ENCODE results near the gene LEMD2. TPM values are rescaled to one million over a fixed set of nuclear protein-coding genes. Genes with fewer than 3 reads are reported as not detected.

Gene LEMD2
- total RNA-seq, 1 experiment from 2014 or later: 75.8 TPM

GRCh38 chr6:33777398-33778388 is 11.2 kb downstream of the LEMD2 start:
- POLR2A ChIA-PET (ENCODE audit: low non-redundant PET): interaction anchor here (0.6 kb wide), 1 partner anchor 662 kb away, joined by 3 read pairs; no protein-coding TSS in a partner anchor
- Histone ChIP-seq H3K27ac (ENCODE audit: low read depth, low read length, poor library complexity, severe bottlenecking) (peak overlapping the region; percentile 47), H3K27me3 (replicated peaks; ENCODE audit: insufficient read depth, low read depth, low read length, poor library complexity) (no peaks in the 10 kb centered on the region), H3K36me3 (ENCODE audit: insufficient read depth, low read length, poor library complexity, severe bottlenecking) (peaks cover 88% of the 10 kb centered on the region), H3K4me1 (ENCODE audit: insufficient read depth, low read length, poor library complexity, severe bottlenecking) (peaks cover 20% of the 10 kb centered on the region), H3K4me3 (ENCODE audit: low read depth, low read length, poor library complexity, severe bottlenecking) (no peak overlapping the region), H3K9me3 (ENCODE audit: low read depth, low read length, poor library complexity, severe bottlenecking) (no peaks in the 10 kb centered on the region)
- BruUV-seq (replicated peaks): no TSS peak
- CTCF ChIA-PET: interaction anchor here (1.3 kb wide), 1 partner anchor 250 kb away, joined by 9 read pairs; no protein-coding TSS in a partner anchor
- TF ChIP-seq CTCF (conservative IDR thresholded peaks at IDR 0.05; ENCODE audit: low read depth, low read length): no peak
- TF ChIP-seq EZH2 (IDR thresholded peaks at IDR 0.05; ENCODE audit: borderline replicate concordance, low read depth, low read length, poor library complexity, severe bottlenecking): no peak
- no peak for DNase-seq (ENCODE audit: low spot score)
- intact Hi-C loops (cut with micrococcal nuclease; ENCODE audit: unreplicated experiment): no loop called here

- Histone ChIP-seq H3K27me3 (replicated peaks; ENCODE audit: insufficient read depth, low read depth, low read length, poor library complexity) (no peaks in the 10 kb centered on the region), H3K36me3 (ENCODE audit: insufficient read depth, low read length, poor library complexity, severe bottlenecking) (peaks cover 87% of the 10 kb centered on the region), H3K4me1 (ENCODE audit: insufficient read depth, low read length, poor library complexity, severe bottlenecking) (peaks cover 29% of the 10 kb centered on the region), H3K27ac (ENCODE audit: low read depth, low read length, poor library complexity, severe bottlenecking) (no peak overlapping the region), H3K9me3 (ENCODE audit: low read depth, low read length, poor library complexity, severe bottlenecking) (no peaks in the 10 kb centered on the region), H3K4me3 (ENCODE audit: low read depth, low read length, poor library complexity, severe bottlenecking) (no peak overlapping the region)
- no peak for DNase-seq (ENCODE audit: low spot score)
- intact Hi-C loops (cut with micrococcal nuclease; ENCODE audit: unreplicated experiment): no loop called here
- POLR2A ChIA-PET (ENCODE audit: low non-redundant PET): interaction anchor here (0.6 kb wide), 1 partner anchor 663 kb away, joined by 3 read pairs; no protein-coding TSS in a partner anchor
- no TSS peak for BruUV-seq (replicated peaks)
- TF ChIP-seq EZH2 (IDR thresholded peaks at IDR 0.05; ENCODE audit: borderline replicate concordance, low read depth, low read length, poor library complexity, severe bottlenecking) (no peak), CTCF (conservative IDR thresholded peaks at IDR 0.05; ENCODE audit: low read depth, low read length) (no peak)
- CTCF ChIA-PET: no interaction called here
Measured at GRCh38 chr6:33776764-33777163, 12.2 kb downstream of the LEMD2 start.

- Histone ChIP-seq H3K4me3 (ENCODE audit: low read depth, low read length, poor library complexity, severe bottlenecking) (no peak overlapping the region), H3K27ac (ENCODE audit: low read depth, low read length, poor library complexity, severe bottlenecking) (no peak overlapping the region), H3K36me3 (ENCODE audit: insufficient read depth, low read length, poor library complexity, severe bottlenecking) (peaks cover 81% of the 10 kb centered on the region), H3K9me3 (ENCODE audit: low read depth, low read length, poor library complexity, severe bottlenecking) (no peaks in the 10 kb centered on the region), H3K27me3 (replicated peaks; ENCODE audit: insufficient read depth, low read depth, low read length, poor library complexity) (no peaks in the 10 kb centered on the region), H3K4me1 (ENCODE audit: insufficient read depth, low read length, poor library complexity, severe bottlenecking) (peaks cover 31% of the 10 kb centered on the region)
- intact Hi-C loops (cut with micrococcal nuclease; ENCODE audit: unreplicated experiment): no loop called here
- no peak for DNase-seq (ENCODE audit: low spot score)
- ChIA-PET CTCF (no interaction called here), POLR2A (ENCODE audit: low non-redundant PET) (no interaction called here)
- no TSS peak for BruUV-seq (replicated peaks)
- TF ChIP-seq EZH2 (IDR thresholded peaks at IDR 0.05; ENCODE audit: borderline replicate concordance, low read depth, low read length, poor library complexity, severe bottlenecking) (no peak), CTCF (conservative IDR thresholded peaks at IDR 0.05; ENCODE audit: low read depth, low read length) (no peak)
Measured at GRCh38 chr6:33776186-33776585, 12.7 kb downstream of the LEMD2 start.
